Skeletal muscle cell (primary cell): ENCODE data around the gene WFDC6.

ENCODE experiments used
- DNase-seq: peaks from one replicate; pipeline ENCODE4 v3.0.0-alpha.2; 2010; ENCODE audit warnings: low read depth
- H3K4me3 ChIP-seq: 2 replicates; pipeline ENCODE4 v1.5.1; 2011; ENCODE audit warnings: low read depth, mild to moderate bottlenecking, control low read depth, low read length, moderate library complexity

The WFDC6 gene

GRCh38 chr20:45484676-45485075 is 54.6 kb downstream of the WFDC6 start:
- H3K4me3 ChIP-seq = no peak overlapping the region
- no peak for DNase-seq
